ENCODE data around the gene KRTAP12-1. TPM values are rescaled to one million over a fixed set of nuclear protein-coding genes. Genes with fewer than 3 reads are reported as not detected.

Gene KRTAP12-1
- total and polyA plus RNA-seq, 2 of the 8 experiments (the other 6 are each of a cell fraction or from before 2014, with no cell fraction given): 0.50 to 0.73 TPM

DNA sequence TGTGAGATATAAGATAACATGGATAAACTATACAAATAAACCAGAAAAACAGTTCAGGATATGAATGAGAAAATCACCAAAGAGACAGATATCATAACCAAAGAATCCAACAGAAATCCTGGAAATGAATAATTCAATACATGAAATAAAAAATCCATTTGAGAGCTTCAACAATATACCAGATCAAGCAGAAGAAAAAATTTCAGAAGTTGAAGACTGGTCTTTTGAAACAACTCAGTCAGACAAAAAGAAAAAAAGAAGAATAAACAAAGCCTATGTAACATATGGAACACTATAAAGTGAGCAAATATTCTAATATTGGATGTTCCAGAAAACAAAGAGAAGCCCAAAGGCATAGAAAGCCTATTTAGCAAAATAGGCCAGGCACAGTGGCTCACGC lies 10.1 kb downstream of the KRTAP12-1 start:
- FAIRE-seq (no peak), DNase-seq (ENCODE audit: low read depth in 1 of 2, low spot score in 2 of 2) (no peak)
- Histone ChIP-seq H2BK5ac (ENCODE audit: low read depth, low read length) (no peak overlapping the region), H2AK5ac (ENCODE audit: low read depth, low read length) (no peak overlapping the region), H3K27me3 (replicated peaks in 1 of 4; ENCODE audit: control insufficient read depth in 3 of 4, extremely low read depth in 1 of 4, insufficient read depth in 3 of 4, low read length in 3 of 4) (no peaks in the 10 kb centered on the region), H2BK12ac (ENCODE audit: low read depth, low read length) (no peak overlapping the region), H3K23ac (ENCODE audit: insufficient read length) (no peak overlapping the region), H3K79me2 (ENCODE audit: control insufficient read depth in 1 of 2, insufficient read depth in 2 of 2, low read length in 2 of 2) (no peaks in the 10 kb centered on the region; a peak in 1 of 4 replicates), H3K14ac (ENCODE audit: insufficient read length) (no peak overlapping the region), H3K18ac (ENCODE audit: extremely low read depth, low read length) (no peak overlapping the region), H3K27ac (ENCODE audit: low read depth, low read length) (no peak overlapping the region), H3K9ac (replicated peaks in 1 of 4; ENCODE audit: extremely low read depth in 1 of 4, low read depth in 3 of 4, low read length in 3 of 4) (no peak overlapping the region), H3K4me1 (replicated peaks in 1 of 4; ENCODE audit: control insufficient read depth in 3 of 4, insufficient read depth in 4 of 4, low read length in 3 of 4) (no peaks in the 10 kb centered on the region), H4K5ac (ENCODE audit: insufficient read length, low read depth, low read length) (no peak overlapping the region), H3K56ac (replicated peaks; ENCODE audit: insufficient read length, low read depth, low read length) (no peak overlapping the region), H3K79me1 (ENCODE audit: low read depth, low read length) (no peaks in the 10 kb centered on the region), H2BK120ac (replicated peaks; ENCODE audit: low read depth, low read length) (no peak overlapping the region), H3K4me3 (ENCODE audit: extremely low read depth in 1 of 4, insufficient read depth in 2 of 4, low read depth in 3 of 4, low read length in 4 of 4) (no peak overlapping the region), H2BK15ac (ENCODE audit: low read length) (no peak overlapping the region), H2BK20ac (ENCODE audit: low read length) (no peak overlapping the region), H4K20me1 (replicated peaks in 1 of 2; ENCODE audit: control insufficient read depth in 1 of 2, insufficient read depth in 2 of 2, low read length in 2 of 2) (no peaks in the 10 kb centered on the region), H2AFZ (ENCODE audit: low read length) (no peak overlapping the region), H4K8ac (ENCODE audit: extremely low read depth, insufficient read depth, low read length) (no peak overlapping the region), H3K4ac (replicated peaks; ENCODE audit: insufficient read length, low read depth, low read length) (no peak overlapping the region), H4K91ac (replicated peaks; ENCODE audit: insufficient read length, low read length) (no peak overlapping the region), H3K9me3 (ENCODE audit: insufficient read depth in 2 of 2, low read depth in 1 of 2, low read length in 1 of 2) (peaks cover 19 to 24% of the 10 kb centered on the region in 2 experiments), H3K36me3 (ENCODE audit: control insufficient read depth in 2 of 4, insufficient read depth in 4 of 4, low read length in 3 of 4) (no peaks in the 10 kb centered on the region), H3K23me2 (ENCODE audit: low read depth, low read length) (no peaks in the 10 kb centered on the region), H3K4me2 (ENCODE audit: insufficient read depth in 1 of 2, low read depth in 2 of 2, low read length in 2 of 2) (no peak overlapping the region)
- ChIA-PET CTCF (ENCODE audit: partially characterized antibody) (no interaction called here), POLR2A (ENCODE audit: partially characterized antibody) (interaction anchor here (1.7 kb wide), 1 partner anchor 8 kb away, joined by 4 read pairs; no protein-coding TSS in a partner anchor)
- 87% methylated on average over 1 of the region's 1 CpG; no CpG with 5 or more reads in 1 of the 2 experiments for WGBS, 2 experiments (ENCODE audit: extremely low coverage in 1 of 2, insufficient coverage in 1 of 2, insufficient read length in 1 of 2, insufficient replicate concordance in 2 of 2, low coverage in 1 of 2, low lambda C conversion rate in 2 of 2, missing lambda C conversion rate in 1 of 2)
- no peak for TF ChIP-seq EZH2 (IDR thresholded peaks at IDR 0.05; ENCODE audit: low read depth, low read length, severe bottlenecking)
- TF ChIP-seq CHD2 (IDR thresholded peaks at IDR 0.05; ENCODE audit: low read length): no peak
- TF ChIP-seq, protein P1, sequence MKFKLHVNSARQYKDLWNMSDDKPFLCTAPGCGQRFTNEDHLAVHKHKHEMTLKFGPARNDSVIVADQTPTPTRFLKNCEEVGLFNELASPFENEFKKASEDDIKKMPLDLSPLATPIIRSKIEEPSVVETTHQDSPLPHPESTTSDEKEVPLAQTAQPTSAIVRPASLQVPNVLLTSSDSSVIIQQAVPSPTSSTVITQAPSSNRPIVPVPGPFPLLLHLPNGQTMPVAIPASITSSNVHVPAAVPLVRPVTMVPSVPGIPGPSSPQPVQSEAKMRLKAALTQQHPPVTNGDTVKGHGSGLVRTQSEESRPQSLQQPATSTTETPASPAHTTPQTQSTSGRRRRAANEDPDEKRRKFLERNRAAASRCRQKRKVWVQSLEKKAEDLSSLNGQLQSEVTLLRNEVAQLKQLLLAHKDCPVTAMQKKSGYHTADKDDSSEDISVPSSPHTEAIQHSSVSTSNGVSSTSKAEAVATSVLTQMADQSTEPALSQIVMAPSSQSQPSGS (IDR thresholded peaks at IDR 0.05; ENCODE audit: low read length): no peak
- no peak for TF ChIP-seq EGR1 (IDR thresholded peaks at IDR 0.05; ENCODE audit: borderline replicate concordance, low read depth, low read length)
- TF ChIP-seq ASH2L (IDR thresholded peaks at IDR 0.05; ENCODE audit: low read length): no peak
- TF ChIP-seq SIN3A (conservative IDR thresholded peaks at IDR 0.05 in 1 of 2, IDR thresholded peaks at IDR 0.05 in 1 of 2; ENCODE audit: low read depth in 1 of 2, low read length in 2 of 2): no peak
- TF ChIP-seq SIRT6 (IDR thresholded peaks at IDR 0.05; ENCODE audit: low read length): no peak
- no peak for TF ChIP-seq ZNF274 (IDR thresholded peaks at IDR 0.05; ENCODE audit: borderline replicate concordance, extremely low read depth, low read length)
- no peak for TF ChIP-seq YY1 (IDR thresholded peaks at IDR 0.05; ENCODE audit: low read depth, low read length)
- no peak for TF ChIP-seq KDM4A (IDR thresholded peaks at IDR 0.05; ENCODE audit: low read depth, low read length, severe bottlenecking)
- no peak for TF ChIP-seq GABPA (IDR thresholded peaks at IDR 0.05; ENCODE audit: borderline replicate concordance, insufficient read depth, low read length)
- no peak for TF ChIP-seq BCL11A (IDR thresholded peaks at IDR 0.05; ENCODE audit: low read depth in 2 of 2, low read length in 2 of 2)
- TF ChIP-seq POLR2AphosphoS5 (IDR thresholded peaks at IDR 0.05; ENCODE audit: low read depth, low read length): no peak

All from H1 (cell line).